GM12873 (cell line): ENCODE data around the gene CLIC4.

Experiments
- TF ChIP-seq, protein P1 (sequence below): IDR thresholded peaks from 2 replicates; pipeline ENCODE4 v1.5.1; 2012; ENCODE audit warnings: low read depth, mild to moderate bottlenecking, moderate library complexity, low read length, control low read depth; ENCODE audit not compliant: insufficient read depth; ENCODE audit errors: missing control alignments

The CLIC4 gene

DNA sequence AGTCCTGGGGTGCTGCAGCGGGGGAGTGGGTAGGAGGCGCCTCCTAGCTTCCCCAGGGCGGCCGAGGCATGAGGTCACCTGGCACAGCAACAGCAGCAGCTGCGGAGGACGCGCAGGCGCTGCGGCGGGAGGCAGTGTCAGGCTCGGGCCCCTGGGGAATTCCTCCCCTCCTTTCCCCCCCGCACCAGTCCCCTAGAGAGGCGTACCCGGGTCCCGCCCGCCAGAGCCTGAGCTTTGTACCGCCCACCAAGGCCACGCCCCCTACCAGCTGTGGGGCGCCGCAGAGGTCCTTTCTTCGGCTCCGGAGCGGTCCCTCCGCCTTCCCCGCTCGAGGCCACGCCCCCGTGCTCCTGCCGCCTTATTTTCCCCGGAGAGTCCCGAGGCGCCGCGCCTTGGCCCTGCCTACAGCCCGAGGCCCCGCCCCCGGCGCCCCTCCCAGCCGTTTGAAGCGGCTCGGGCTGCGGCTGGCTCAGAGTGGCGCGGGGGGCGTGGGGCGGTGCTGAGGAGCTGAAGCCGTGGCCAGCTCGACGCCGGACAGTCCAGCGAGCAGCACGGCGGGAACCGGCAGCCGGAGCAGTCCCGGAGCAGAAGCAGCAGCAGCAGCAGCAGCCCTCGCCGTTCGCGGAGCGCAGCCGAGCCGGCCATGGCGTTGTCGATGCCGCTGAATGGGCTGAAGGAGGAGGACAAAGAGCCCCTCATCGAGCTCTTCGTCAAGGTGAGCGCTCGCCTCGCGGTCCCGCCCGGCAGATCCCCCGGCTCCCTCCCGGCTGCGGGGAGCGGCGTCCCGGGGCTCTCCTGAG is at the start of gene CLIC4:
TSS of gene CLIC4 (plus strand) at position 537 of the 800 bp plus-strand sequence. CDS start at position 644, 107 bp downstream.
- TF ChIP-seq, protein P1, sequence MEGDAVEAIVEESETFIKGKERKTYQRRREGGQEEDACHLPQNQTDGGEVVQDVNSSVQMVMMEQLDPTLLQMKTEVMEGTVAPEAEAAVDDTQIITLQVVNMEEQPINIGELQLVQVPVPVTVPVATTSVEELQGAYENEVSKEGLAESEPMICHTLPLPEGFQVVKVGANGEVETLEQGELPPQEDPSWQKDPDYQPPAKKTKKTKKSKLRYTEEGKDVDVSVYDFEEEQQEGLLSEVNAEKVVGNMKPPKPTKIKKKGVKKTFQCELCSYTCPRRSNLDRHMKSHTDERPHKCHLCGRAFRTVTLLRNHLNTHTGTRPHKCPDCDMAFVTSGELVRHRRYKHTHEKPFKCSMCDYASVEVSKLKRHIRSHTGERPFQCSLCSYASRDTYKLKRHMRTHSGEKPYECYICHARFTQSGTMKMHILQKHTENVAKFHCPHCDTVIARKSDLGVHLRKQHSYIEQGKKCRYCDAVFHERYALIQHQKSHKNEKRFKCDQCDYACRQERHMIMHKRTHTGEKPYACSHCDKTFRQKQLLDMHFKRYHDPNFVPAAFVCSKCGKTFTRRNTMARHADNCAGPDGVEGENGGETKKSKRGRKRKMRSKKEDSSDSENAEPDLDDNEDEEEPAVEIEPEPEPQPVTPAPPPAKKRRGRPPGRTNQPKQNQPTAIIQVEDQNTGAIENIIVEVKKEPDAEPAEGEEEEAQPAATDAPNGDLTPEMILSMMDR = no peak

DNA sequence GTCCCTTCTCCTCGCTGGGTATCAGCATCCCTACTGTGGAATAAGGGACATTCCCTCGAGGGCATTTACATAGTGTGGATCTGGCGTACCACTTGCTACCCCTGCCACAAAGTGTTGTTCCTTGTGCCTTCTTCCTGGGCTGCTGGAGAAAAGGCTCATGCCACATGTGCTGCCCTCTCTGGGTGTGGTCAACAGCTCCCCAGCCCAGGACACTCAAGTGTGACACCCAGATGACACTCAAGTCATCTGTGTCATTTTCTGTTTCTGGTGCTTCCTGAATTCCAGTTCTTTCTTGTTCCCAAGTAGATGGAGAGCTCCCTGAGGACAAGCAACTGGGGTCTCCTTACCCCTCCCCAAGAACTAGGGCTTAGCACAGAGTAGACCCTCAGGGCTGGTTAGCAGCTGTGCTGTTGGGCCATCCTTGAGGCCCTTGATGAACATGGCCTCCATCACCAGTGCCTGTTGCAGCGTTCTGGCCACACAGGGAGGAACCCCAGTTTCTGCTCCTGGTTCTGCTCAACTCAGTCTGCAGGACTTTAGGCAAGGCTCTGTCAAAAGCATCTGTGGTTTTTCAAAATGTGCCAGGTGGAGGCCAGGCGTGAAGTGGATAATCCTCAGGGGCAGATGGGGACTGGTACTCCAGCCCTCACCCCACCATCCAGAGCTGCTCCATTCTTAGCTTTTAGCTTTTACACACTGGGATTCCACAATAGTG is 49.0 kb upstream of the CLIC4 start:
- TF ChIP-seq, protein P1 = no peak

DNA sequence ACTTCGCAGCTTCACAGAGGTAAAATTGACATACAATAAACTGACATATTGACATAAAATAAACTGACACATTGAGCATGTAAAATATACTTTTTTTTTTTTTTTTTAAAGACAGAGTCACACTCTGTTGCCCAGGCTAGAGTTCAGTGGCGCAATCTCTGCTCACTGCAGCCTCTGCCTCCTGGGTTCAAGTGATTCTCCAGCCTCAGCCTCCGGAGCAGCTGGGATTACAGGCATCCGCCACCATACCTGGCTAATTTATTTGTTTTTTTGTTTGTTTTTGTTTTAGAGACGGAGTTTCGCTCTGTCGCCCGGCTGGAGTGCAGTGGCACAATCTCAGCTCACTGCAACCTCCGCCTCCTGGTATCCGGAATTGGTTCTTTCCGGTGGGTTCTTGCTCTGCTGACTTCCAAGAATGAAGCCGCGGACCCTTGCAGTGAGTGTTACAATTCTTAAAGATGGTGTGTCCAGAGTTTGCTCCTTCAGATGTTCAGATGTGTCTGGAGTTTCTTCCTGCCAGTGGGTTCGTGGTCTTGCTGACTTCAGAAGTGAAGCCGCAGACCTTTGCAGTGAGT is 48.4 kb upstream of the CLIC4 start:
- TF ChIP-seq, protein P1 = no peak

DNA sequence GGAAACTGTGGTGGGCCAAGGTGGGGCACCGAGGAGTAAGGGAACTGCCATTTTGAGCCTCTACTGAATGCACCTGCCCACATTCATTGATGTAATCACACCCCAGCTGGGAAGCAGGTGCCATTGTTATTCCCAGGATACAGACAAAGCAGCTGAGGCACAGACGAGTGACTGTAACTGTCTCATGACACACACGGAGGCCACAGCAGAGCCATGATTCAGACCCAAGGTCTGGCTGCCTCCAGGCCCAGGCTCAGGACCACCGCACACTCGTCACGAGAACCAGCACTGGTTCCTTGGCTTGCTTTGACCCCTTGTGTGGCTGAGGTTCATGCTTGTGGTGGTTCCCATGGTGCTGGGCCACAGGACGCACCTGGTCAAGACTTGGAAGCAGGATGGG is 45.6 kb upstream of the CLIC4 start:
- TF ChIP-seq, protein P1 = no peak

DNA sequence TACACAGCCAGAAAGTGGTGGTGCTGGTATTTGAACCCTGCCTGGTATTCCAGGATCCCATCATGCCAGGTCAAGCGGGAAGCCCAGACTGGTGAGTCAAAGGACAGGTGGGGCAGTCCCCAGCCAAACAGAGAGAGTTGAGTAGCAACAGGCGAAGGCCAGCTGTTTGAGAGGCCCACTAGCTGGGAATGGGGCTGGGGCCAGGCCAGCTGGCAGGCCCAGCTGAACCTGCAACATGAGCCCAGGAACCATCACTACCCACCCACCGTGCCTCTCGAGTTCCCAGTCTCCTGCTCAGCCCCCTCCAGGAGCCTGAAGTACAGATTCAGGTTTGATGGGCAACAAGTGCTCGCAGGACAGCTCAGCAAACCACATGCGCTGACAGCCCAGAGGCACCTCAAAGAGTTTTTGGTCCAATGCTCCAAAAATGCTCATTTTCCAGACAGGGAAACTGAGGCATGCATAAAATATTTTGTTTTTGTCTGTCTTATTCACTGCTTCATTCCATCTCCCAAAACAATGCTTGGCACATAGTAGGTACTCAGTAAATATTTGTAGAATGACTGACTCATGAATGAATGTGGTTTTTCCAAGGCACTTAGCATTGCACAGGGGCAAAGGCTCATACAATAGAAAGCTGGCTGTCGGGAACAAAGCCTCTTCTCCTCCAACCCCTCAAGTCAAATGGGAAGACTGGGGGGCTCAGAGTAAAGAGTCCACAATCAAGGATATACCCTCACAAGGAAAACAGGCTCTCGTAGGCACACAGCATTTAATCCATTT is 42.5 kb upstream of the CLIC4 start:
- TF ChIP-seq, protein P1 = no peak

DNA sequence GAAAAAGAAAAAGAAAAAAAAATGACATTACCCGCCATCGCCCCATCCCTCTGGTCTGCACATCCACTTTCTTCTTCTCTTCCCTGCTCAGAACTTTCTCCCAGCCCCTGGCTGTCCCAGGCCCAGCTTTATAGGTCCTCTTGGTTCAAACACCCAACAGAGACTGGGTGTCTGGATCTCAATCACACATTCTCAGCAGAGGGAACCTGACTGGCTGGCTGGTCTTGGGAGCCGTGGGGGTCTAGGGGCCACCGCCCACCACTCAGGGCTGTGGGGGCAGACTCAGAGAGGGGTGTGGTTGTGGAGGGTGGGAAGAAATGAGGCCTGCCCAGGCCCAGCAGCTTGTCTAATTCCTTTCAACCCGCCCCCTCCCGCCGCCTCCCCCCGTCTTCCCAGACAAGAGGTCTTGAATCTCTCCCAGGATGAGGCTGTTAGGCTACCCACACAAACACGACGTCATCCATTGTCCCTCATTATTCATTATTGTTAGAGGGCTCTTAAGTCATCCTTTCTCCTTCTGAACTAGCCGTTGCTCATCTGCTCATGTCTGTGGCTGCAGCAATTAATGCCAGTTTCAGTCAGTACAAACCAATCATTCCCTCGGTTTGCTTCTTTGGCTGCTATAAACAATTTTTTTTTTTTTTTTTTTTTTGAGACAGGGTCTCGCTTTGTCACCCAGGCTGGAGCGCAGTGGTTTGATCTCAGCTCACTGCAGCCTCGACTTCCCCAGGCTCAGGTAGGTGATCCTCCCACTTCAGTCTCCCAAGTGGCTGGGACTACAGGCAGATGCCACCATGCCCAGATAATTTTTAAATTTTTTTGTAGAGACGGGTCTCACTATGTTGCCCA is 40.6 kb upstream of the CLIC4 start:
- TF ChIP-seq, protein P1 = no peak
